NCI-H526 (cell line): ENCODE results near the gene TRIM37.
A peak's percentile ranks its signal among the peaks of the same experiment; 100 is the strongest.
"Not testable (repeated sequence)": the region's sequence is repeated elsewhere in the genome, so short reads cannot be mapped to it uniquely, and the experiment has no call there.

Experiments
- DNase-seq, 2 experiments: peaks; one replicate each; lab custom pipeline; 2025; lab: John Stamatoyannopoulos, UW

Gene TRIM37, protein sequence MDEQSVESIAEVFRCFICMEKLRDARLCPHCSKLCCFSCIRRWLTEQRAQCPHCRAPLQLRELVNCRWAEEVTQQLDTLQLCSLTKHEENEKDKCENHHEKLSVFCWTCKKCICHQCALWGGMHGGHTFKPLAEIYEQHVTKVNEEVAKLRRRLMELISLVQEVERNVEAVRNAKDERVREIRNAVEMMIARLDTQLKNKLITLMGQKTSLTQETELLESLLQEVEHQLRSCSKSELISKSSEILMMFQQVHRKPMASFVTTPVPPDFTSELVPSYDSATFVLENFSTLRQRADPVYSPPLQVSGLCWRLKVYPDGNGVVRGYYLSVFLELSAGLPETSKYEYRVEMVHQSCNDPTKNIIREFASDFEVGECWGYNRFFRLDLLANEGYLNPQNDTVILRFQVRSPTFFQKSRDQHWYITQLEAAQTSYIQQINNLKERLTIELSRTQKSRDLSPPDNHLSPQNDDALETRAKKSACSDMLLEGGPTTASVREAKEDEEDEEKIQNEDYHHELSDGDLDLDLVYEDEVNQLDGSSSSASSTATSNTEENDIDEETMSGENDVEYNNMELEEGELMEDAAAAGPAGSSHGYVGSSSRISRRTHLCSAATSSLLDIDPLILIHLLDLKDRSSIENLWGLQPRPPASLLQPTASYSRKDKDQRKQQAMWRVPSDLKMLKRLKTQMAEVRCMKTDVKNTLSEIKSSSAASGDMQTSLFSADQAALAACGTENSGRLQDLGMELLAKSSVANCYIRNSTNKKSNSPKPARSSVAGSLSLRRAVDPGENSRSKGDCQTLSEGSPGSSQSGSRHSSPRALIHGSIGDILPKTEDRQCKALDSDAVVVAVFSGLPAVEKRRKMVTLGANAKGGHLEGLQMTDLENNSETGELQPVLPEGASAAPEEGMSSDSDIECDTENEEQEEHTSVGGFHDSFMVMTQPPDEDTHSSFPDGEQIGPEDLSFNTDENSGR

DNA sequence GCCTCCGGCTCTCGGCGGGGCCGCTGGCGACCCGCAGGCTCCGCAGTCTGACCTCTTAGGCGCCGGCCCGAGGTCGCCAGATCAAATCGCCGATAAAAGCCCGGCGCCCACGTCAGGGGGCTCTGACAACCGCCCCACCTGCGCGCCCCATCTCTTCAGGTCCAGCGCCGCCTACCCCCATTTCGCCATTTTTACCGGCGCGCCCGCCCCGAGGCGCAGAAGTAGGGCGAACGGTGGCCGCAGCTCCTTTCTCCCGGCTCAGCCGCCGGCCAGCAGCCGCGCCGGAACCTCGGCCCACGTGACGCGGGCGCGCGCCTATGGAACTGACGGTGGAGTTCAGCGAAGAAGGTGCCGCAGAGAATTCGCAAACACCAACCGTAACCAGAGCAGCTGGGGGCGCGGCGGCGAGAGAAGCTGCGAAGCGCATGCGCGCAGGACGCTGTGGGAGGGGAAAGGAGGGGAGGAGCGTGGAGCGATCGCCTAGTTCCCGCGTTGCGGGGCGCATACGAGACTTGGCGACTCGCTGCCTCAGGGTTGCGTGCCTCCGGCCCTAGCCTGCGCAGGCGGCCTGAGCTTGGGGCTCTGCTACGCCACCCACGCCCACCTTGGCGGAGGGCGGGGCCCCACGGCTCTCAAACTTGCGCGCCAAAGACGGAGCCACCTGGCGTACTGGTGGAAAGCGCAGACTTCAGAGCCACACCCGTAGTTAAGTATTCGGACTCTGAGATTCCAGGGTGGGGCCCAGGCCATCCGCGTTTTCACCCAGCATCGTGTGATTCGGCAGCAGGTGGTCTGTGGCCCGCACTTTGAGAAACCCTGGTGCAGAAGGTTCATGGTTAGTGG lies at the start of gene TRIM37:
TSS of gene TRIM37 (minus strand) at position 418 of the 843 bp plus-strand sequence. CDS start 419 bp downstream, outside the sequence.
- peak; percentile 98 to 99 for DNase-seq

DNA sequence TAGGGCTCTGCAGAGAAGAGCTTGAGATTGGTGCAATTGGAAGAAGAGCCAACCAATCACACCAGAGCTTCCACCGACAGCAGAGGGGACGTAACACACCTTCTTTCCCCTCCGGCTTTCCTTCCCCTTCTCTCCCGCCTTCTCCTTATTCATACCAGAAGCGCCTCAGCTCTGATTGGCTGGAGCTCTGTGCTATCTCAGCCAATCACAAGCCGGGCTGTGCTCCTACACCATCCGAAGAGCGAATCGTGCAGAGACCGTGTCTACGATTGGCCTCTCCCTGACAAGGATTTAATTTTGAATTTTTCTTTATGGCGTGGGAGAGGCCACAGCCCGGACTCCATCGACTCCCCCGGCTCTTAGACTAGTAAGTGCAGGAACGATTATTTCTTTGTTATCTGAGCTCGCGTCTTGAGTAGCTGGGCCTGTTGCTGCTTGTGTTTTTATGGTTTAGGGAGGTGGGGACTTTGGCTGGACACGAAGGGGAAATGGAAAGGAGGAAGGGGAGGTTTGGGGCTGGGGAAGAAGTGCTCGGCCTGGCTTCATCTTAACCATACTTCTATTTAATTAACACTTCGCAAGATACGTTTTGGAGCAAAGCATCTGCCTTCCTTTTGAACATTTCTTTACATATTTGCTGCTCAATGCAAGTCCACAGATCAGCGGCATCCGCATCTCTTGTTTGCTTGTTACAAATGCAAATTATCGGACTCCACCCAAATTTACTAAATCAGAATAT lies 48.9 kb upstream of the TRIM37 start, which contains the start of gene PRR11:
TSS of gene PRR11 (plus strand) at position 308 of the 739 bp plus-strand sequence. CDS start 14,007 bp downstream, outside the sequence.
- peak; percentile 100 for DNase-seq

DNA sequence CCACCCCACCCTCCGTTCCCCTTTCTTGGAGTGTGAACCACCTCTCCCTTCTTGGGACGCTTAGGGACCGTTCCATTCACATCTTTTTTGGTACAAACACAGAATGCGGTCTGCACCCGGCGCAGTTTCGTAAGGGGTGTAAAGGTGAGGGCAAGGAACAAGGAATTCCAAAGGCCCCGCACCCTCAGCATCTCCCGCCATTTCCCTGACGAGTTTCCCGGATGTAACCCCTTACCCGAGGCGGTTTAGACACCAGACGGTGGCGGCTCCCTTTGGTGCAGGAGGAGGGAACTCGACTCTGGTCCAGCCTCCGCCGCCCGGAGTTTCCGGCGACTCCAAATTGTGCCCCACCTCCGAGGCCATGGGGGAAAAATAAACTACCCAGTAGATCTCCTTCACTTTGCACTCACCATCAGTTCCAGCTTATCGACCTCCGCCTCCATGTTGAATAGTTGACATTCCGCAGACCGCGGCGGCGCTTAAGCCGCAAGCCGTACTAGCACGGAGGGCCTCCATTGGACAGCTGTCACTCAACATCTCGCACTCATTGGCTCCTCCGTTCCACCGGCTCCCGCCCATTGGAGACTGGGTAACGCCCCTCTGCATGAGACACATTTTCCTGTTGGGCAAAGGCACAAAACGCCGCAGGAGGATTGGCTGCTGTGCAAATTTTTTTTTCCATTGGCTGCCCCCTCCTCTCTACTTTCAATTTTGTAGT lies 48.2 kb upstream of the TRIM37 start, which contains the start of gene SKA2:
TSS of gene SKA2 (minus strand) at position 466 of the 718 bp plus-strand sequence. CDS start at position 443, 23 bp downstream.
- DNase-seq: peak; percentile 100

DNA sequence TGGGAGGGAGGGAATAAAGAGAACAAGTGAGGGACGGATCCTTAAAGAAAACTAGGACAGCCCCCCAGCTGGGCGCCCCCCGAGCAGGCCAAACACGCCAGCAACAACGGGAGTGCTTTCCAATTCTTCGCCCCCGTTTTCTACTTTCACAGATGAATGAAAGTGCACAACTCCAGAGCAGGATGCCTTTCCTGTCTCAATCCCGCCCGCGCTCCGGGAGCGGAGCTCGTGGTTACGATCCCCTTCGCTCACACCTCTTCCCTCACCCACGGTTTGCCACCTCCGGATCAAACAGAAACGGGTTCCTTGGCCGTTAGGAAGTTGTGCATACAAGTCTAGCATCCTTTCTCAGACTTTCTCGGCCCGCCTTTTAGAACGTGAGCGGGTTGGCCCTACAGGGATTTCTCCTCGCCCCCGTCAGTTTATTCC lies 47.6 kb upstream of the TRIM37 start:
- peak; percentile 63 to 76 for DNase-seq

DNA sequence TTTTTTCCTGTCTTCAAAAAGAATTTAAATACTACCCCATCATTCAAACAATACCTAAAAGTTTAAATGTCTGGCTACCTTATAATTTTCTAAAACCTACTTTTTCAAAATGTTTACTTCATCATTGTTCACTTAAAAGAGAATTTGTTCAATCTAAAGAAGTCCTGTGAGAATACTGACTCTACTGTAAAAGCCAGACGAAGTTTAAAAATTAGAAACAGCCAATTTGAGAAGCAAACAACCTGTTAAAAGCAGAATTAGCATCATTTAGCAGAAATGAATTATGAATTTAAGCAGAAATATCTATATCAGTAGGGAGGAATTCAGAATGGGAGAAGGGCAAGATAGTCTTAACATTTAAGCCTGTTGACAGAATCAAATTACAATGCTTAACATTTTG lies 46.2 kb upstream of the TRIM37 start:
- DNase-seq: no peak

DNA sequence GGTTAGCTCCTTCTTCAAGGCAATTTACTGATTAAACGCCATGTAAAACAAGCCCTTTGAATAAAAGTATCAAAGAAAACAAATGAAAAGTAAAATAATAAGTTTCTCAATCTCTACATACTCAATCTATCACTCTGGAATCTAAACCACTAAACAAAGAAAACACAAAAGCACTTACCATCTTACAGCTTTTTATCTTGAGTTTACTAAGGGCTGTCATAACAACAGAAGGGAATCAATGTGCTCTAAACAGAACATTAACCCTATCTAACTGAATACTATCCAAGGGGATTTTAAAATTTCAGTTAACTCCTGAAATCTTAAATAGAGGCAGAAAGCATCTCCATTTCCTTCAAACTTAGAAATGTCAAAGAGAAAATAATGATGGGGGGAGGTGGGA lies 44.9 kb upstream of the TRIM37 start:
- no peak for DNase-seq

DNA sequence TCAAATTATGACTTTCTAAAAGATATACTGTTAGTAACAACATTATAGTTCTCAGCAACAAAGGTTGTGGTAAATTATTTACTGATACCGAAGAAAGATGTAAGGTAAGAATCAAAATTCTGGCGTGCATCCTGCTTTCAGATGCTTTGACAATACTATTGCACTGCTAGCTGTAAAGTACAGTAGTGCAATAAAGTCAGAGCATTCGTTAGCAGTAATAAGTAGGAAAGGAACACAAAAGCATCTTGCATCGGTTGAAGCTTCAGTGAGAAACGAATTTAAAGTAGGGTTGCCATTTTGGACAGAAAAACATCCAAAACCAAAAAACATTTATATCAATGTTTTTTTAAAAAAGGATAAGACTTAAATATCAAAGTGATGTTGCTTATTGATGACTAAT lies 44.3 kb upstream of the TRIM37 start:
- no peak for DNase-seq

DNA sequence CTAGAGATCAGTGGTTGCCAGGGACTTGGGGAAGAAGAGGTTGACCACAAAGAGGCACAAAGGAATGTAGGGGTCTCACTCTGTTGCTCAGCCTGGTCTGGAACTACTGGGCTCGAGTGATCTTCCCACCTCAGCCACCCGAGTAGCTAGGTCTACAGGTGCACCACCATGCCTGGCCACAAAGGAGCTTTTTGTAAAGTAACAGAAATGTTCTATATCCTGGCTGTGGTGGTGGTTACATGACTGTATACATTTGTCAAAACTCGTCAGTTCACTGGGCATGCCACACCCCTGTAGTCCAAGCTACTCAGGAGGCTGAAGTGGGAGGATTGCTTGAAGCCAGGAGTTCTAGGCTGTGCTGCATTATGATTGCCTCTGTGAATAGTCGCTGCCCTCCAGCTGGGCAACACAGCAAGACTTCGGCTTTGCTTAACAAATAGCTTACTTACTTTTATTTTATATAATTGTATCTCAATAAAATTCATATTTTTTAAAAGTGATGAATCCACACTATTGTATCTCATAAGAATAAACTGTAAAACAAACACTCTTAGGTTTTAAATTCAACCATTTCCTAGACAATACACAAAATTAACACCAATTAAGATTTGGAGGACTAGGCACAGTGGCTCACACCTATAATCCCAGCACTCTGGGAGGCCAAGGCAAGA lies 43.3 kb upstream of the TRIM37 start:
- DNase-seq: no peak

DNA sequence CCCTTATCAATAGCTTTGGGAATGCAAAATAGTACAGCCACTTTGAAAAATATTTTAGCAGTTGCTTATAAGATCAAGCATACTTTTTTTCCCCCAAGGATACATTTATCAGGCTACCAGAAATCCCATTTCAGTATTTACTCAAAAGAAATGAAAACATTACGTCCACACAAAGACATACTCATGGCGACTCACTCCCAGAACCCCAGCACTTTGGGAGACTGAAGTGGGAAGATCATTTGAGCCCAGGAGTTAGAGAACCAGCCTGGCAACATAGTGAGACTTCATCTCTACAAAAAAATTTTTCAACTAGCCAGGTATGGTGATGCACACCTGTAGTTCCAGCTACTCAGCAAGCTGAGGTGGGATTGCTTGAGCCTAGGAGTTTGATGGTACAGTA lies 42.4 kb upstream of the TRIM37 start:
- DNase-seq: no peak

DNA sequence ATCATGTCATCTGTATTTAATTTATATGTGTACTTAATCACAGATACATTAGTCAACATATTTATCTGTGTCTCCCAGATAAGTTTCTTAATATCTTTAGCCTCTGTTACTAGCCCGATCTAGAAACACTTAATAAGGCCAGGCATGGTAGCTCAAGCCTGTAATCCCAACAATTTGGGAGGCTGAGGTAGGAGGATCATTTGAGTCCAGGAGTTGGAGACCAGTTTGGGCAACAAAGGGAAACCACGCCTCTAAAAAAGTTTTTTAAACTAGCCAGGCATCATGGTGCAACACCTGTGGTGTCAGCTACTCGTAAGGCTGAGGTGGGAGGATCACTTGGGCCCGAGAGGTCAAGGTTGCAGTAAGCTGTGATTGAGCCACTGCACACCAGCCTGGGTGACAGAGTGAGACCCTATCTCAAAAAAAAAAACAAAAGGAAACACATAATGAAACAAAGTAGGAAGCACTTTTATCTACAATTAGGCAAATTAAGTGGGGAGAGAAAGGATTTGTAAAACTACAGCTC lies 39.0 kb upstream of the TRIM37 start:
- no peak for DNase-seq

DNA sequence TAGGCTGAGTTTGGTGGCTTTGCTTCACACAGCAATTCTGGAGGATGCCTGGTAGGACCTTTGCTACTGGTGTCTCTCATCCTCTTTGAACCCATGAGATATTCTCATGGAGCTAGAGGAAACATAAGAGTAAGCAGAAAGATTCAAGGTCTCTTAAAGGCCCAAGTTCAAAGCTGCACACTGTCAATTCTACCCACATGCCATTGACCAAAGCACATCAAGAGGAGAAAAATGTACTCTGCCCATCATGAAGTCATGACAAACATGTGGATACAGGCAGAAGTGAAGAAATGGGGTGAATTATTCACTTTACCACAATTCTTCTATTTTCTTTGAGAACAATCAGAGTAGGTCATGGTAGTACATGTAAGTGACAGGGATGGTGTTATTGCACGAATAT lies 35.2 kb upstream of the TRIM37 start:
- DNase-seq: no peak

DNA sequence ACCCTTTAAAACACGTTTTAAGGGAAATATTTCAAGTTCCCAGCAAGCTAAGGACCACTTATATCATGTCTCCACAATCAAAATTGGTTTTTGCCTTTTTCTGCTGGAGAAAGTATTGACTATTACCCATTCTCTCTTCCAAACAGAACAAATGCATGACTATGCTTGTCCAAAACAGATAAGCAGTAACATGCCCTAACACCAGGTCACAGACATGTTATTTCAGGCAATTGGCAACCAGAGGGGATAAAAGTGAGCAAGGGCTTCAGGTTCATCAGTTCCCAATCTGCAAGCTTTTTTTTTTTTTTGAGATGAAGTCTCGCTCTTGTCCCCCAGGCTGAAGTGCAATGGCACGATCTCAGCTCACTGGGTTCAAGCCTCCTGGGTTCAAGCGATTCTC lies 33.3 kb upstream of the TRIM37 start:
- no peak for DNase-seq

DNA sequence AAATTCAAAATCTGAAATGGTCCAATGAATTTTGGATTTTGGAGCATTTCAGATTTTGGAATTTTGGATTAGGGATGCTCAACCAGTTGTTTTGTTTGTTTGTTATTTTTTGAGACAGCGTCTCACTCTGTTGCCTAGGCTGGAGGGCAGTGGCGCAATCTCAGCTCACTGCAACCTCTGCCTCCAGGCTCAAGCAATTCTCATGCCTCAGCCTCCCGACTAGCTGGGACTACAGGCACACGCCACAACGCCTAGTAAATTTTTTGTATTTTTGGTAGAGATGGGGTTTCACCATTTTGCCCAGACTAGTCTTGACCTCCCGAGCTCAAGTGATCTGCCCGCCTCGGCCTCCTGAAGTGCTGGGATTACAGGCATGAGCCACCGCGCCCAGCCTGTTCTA lies 31.7 kb upstream of the TRIM37 start:
- DNase-seq: not testable (repeated sequence)

DNA sequence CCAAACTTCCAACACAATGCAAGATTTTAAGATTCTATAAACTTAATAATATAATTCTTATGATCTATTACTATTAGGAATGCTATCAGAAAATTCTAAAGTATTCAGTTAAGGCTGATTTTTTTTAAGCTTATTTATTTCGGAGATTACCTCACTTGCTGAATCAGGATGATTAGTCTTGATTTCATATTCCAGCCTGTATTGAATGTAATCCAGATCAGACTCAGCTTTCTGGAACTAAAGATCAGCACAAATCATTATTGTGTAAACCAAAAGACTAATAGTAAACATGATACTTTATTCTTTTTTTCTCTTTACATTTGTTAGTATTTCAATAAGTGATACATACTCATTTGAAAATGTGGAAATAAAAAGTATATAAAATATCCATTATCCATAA lies 24.5 kb upstream of the TRIM37 start:
- no peak for DNase-seq

DNA sequence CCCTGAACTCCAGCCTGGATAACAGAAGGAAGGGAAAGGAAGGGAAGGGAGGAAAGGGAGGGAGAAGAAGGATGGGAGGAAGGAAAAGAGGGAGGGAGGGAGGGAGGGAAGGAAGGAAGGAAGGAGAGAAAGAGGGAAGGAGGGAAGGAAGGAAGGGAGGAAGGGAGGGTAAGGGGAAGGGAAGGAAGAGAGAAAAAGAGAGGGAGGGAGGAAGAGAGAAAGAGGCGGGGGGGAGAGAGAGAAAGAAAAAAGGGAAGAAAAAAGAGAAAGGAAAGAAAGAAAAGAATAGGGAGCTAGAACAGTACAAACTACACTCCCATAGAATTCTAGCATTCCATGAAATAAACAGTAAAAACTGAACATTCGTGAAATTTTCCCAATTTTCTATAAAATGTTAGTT lies 23.1 kb upstream of the TRIM37 start:
- DNase-seq: no peak

DNA sequence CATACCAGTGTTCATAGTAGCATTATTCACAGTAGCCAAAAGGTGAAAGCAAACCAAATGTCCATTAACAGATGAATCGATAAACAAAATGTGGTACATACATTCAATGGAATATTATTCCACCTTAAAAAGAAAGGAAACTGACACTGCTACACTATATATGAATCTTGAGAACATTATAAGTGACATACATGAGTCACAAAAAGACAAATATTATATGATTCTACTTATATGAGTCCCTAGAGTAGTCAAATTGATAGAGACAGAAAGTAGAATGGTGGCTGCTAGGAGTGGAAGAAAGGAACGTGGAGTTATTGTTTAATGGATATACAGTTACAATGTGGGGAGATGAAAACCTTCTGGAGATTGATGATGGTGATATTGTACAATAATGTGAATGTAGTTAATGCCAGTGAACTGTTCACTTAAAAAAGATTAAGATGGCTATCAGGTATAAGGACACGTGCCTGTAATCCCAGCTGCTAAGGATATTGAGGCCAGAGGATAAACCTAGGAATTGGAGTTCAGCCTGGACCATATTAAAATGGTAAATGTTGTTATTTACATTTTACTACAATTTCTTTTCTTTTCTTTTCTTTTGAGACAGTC lies 20.2 kb upstream of the TRIM37 start:
- DNase-seq: no peak

DNA sequence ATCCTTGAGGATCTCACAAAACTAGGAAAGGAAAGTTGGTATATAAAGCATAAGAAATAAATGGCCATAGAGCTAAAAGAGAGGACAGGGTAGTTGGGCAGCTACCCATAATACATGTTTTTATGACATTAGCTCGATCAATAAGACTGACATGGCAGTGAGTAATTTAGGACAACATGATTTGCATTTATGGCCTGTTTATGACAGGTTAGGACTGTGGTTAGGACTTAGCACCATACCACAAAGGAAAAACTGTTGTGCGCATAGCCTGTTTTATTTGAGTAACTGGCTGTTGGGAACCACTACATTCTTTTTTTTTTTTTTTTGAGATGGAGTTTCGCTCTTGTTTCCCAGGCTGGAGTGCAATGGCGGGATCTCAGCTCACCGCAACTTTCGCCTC lies 18.0 kb upstream of the TRIM37 start:
- peak; percentile 71 to 72 for DNase-seq

DNA sequence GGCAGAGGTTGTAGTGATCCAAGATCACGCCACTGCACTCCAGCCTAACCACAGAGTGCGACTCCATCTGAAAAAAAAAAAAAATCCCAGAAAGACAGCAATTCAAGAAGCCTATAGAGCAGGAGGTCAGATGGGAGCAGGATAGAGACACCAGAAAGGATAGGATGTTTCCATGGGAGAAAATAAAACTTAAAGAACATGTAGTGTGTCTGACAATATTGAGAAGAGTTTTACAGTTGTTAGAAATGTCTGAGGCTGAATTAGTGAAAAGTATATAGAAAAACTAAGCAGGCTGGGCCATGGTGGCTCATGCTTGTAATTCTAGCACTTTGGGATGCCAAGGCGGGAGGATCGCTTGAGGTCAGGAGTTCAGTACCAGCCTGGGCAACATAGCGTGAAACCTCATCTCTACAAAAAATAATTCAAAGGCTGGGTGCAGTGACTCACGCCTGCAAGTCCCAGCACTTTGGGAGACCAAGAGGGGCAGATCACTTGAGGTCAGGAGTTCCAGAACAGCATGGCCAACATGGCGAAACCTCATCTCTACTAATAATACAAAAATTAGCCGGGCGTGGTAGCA lies 15.3 kb upstream of the TRIM37 start:
- DNase-seq: no peak

DNA sequence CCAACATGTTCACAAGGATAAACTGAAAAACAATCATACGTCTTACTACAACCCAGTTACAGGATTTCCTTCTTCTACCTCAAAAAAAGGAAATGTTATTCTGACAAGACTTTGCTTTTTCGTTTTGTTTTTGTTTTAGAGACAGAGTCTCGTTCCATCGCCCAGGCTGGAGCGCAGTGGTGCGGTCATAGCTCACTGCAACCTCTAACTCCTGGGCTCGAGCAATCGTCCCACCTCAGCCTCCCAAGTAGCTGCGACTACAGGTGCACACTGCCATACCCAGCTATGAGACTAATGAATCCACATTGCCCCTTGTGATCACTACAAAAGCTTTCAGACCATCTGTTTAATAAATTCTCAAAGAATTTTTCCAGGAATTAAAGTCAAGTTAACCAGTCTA lies 8.8 kb upstream of the TRIM37 start:
- DNase-seq: no peak
